ENCODE measurements around the gene VTI1A.

DNA sequence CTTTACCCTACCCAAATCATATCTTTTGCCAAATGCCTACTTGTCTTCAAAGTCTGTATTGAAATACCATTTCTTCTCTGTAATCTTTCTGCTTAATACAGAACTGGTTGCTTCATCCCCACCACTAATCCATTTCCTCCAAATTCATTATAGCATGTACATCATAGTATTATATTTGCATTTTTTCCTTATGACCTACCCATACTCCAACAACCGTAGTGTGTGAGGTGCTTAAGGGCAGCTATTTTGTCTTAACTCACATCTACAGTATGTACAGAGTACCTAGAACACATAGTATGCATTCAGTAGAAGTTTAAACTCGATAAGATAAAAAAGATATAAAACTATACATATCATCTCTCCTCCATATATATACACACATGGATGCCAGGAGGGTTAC is 49.4 kb upstream of the VTI1A start:
- TF ChIP-seq EP300 (IDR thresholded peaks at IDR 0.05): no peak
- TF ChIP-seq, protein P1, sequence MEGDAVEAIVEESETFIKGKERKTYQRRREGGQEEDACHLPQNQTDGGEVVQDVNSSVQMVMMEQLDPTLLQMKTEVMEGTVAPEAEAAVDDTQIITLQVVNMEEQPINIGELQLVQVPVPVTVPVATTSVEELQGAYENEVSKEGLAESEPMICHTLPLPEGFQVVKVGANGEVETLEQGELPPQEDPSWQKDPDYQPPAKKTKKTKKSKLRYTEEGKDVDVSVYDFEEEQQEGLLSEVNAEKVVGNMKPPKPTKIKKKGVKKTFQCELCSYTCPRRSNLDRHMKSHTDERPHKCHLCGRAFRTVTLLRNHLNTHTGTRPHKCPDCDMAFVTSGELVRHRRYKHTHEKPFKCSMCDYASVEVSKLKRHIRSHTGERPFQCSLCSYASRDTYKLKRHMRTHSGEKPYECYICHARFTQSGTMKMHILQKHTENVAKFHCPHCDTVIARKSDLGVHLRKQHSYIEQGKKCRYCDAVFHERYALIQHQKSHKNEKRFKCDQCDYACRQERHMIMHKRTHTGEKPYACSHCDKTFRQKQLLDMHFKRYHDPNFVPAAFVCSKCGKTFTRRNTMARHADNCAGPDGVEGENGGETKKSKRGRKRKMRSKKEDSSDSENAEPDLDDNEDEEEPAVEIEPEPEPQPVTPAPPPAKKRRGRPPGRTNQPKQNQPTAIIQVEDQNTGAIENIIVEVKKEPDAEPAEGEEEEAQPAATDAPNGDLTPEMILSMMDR (IDR thresholded peaks at IDR 0.05): no peak

Data from upper lobe of left lung (tissue), 4 donors.